Activated T-cell treated with anti-CD3 and anti-CD28 coated beads, Interleukin-2, amount 50 U/mL, for 4 hours (primary cell): ENCODE data around the gene TENT5C. TPM values are rescaled to one million over a fixed set of nuclear protein-coding genes. Genes with fewer than 3 reads are reported as not detected.
A peak's percentile ranks its signal among the peaks of the same experiment; 100 is the strongest.

Source experiments
- ATAC-seq, 2 donors: fragments of 200-7000 bp; cut with Tn5 transposase; one replicate each; pipeline ENCODE4 v1.10.0; 2021
- DNase-seq: peaks from one replicate; pipeline ENCODE4 v3.0.0-alpha.2; 2020
- H3K27me3 Mint-ChIP-seq: one replicate; pipeline ENCODE4 v1.8.0; 2021; ENCODE audit warnings: low read depth, mixed read lengths
- H3K36me3 Mint-ChIP-seq: one replicate; pipeline ENCODE4 v1.8.0; 2022; ENCODE audit warnings: mixed read lengths; ENCODE audit not compliant: insufficient read depth
- H3K4me1 Mint-ChIP-seq: one replicate; pipeline ENCODE4 v1.8.0; 2021; ENCODE audit warnings: low read depth, mixed read lengths
- H3K4me3 Mint-ChIP-seq: one replicate; pipeline ENCODE4 v1.8.0; 2021; ENCODE audit warnings: mild to moderate bottlenecking, moderate library complexity, mixed read lengths
- H3K9me3 Mint-ChIP-seq: one replicate; pipeline ENCODE4 v1.8.0; 2021; ENCODE audit warnings: mixed read lengths
- total RNA-seq, 3 donors: library from RNA; stranded (reverse); gene quantifications; one replicate each; pipeline ENCODE4 v1.2.1, GENCODE V29; 2021

Gene TENT5C
- total RNA-seq, 3 donors from 2014 or later, result 3.6 to 5.8 (median 5.6) TPM

- no peak for ATAC-seq
- no peak for DNase-seq
- Mint-ChIP-seq H3K36me3 (no peaks in the 10 kb centered on the region), H3K27me3 (no peaks in the 10 kb centered on the region), H3K9me3 (peaks cover 13% of the 10 kb centered on the region), H3K4me1 (peaks cover 88% of the 10 kb centered on the region), H3K4me3 (no peak overlapping the region)
These were observed 57.5 kb downstream of the TENT5C start for GRCh38 chr1:117663156-117663902.

DNA sequence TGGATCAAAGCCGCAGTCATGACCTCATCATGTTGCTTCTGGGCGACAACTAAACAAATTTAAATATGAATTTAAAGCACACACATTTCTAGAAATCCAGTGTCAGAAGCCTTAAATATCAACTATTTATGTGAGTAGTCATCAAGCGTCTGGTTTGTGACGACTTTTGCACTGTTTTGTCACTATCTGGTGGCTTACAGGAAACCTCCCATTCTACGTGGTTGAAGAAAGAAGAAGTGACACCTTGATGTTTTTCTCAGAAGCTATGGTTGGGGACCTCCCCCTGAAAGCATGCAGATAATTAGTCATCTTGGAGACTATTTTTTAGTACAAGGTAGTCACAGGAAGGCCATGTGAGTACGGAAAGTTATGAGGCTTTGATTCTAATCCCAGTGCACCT, 58.5 kb downstream of the TENT5C start:
- H3K36me3 Mint-ChIP-seq, result no peaks in the 10 kb centered on the region
- ATAC-seq (peak; percentile 88 to 89), DNase-seq (peak; percentile 44)
- peaks cover 13% of the 10 kb centered on the region for H3K9me3 Mint-ChIP-seq
- no peak overlapping the region for H3K4me3 Mint-ChIP-seq
- H3K27me3 Mint-ChIP-seq, result no peaks in the 10 kb centered on the region
- H3K4me1 Mint-ChIP-seq, result peaks cover 78% of the 10 kb centered on the region

- no peak overlapping the region for H3K4me3 Mint-ChIP-seq
- ATAC-seq (no peak), DNase-seq (no peak)
- no peaks in the 10 kb centered on the region for H3K27me3 Mint-ChIP-seq
- peaks cover 13% of the 10 kb centered on the region for H3K9me3 Mint-ChIP-seq
- H3K36me3 Mint-ChIP-seq, result no peaks in the 10 kb centered on the region
- peaks cover 66% of the 10 kb centered on the region for H3K4me1 Mint-ChIP-seq
These were observed 59.9 kb downstream of the TENT5C start for GRCh38 chr1:117665556-117666270.

GRCh38 chr1:117669572-117669971, 63.7 kb downstream of the TENT5C start:
- Mint-ChIP-seq H3K27me3 (no peaks in the 10 kb centered on the region), H3K36me3 (no peaks in the 10 kb centered on the region), H3K4me3 (no peak overlapping the region), H3K9me3 (peaks cover 5% of the 10 kb centered on the region), H3K4me1 (peaks cover 46% of the 10 kb centered on the region)
- DNase-seq (no peak), ATAC-seq (no peak)

DNA sequence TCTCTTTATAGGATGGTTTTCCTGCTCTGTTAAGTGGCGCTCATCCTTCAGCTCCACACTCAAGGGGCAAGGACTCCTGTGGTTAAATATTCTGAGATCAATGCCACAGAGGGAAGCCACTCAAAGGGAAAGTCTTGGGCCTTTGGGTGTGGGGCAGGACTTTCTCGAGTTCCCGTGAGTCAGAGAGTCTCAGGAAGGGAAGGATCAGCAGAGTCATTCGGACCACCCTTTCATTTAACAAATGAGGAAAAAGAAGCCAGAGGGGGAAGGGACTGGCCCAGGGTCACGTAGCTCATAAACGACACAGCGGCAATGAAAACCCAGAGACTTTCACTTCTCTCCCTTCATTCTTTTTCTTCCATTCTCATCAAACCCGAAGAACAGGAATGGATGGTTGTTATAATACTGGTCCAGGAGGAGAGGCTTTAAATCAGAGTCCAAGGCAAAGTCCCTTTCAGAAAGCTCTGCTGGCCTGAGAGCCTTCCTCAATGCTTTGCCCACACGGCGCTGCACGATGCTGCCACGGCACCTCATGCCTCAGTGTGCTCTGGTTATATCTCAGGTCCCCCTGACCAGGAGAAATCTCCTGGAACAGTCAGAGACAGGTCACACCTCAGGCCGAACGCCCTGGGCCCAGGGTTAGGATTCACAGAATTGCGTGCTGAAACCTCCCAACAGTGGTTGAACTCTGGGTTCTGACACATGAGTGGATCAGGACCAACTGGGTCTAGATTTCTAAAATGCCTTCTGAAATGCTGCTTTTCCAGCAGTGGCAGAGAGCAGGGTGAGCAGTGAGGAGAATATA, 65.3 kb downstream of the TENT5C start:
- H3K9me3 Mint-ChIP-seq, result peaks cover 5% of the 10 kb centered on the region
- no peak overlapping the region for H3K4me3 Mint-ChIP-seq
- no peaks in the 10 kb centered on the region for H3K36me3 Mint-ChIP-seq
- no peaks in the 10 kb centered on the region for H3K27me3 Mint-ChIP-seq
- DNase-seq (no peak), ATAC-seq (no peak)
- H3K4me1 Mint-ChIP-seq, result peaks cover 32% of the 10 kb centered on the region

GRCh38 chr1:117671781-117672501, 66.1 kb downstream of the TENT5C start:
- Mint-ChIP-seq H3K4me1 (peaks cover 30% of the 10 kb centered on the region), H3K36me3 (no peaks in the 10 kb centered on the region), H3K27me3 (no peaks in the 10 kb centered on the region), H3K9me3 (peaks cover 5% of the 10 kb centered on the region), H3K4me3 (no peak overlapping the region)
- DNase-seq, result no peak
- no peak for ATAC-seq

DNA sequence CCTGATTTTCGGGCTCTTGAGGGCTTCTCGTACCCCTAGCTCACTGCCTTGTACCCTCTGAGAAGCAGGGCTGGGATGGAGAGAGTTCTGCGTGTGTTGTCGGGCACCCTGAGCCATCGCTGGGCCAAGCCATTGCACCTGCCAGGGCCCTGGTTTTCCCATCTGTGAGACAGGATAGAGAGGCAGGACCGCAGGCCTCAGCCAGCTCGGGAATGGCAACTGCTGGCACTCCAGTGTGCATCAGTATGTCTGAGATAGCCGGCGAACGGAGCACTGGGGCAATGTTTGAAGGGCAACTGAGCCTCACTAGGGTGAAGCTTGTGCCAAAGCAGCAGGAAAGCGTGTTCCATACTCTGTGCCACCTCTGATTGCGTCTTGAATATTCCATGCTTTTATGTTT, 66.9 kb downstream of the TENT5C start:
- Mint-ChIP-seq H3K36me3 (no peaks in the 10 kb centered on the region), H3K4me3 (no peak overlapping the region), H3K4me1 (peaks cover 24% of the 10 kb centered on the region), H3K27me3 (no peaks in the 10 kb centered on the region), H3K9me3 (peaks cover 4% of the 10 kb centered on the region)
- no peak for ATAC-seq
- no peak for DNase-seq

- Mint-ChIP-seq H3K27me3 (no peaks in the 10 kb centered on the region), H3K9me3 (no peaks in the 10 kb centered on the region), H3K36me3 (no peaks in the 10 kb centered on the region), H3K4me3 (no peak overlapping the region), H3K4me1 (peaks cover 19% of the 10 kb centered on the region)
- ATAC-seq (peak; percentile 72 to 73), DNase-seq (no peak)
These were observed 67.6 kb downstream of the TENT5C start for GRCh38 chr1:117673405-117673804.

GRCh38 chr1:117674521-117675400, 68.9 kb downstream of the TENT5C start:
- no peaks in the 10 kb centered on the region for H3K27me3 Mint-ChIP-seq
- DNase-seq (peak; percentile 47), ATAC-seq (peak; percentile 49 to 70)
- H3K4me1 Mint-ChIP-seq, result peaks cover 19% of the 10 kb centered on the region
- no peaks in the 10 kb centered on the region for H3K36me3 Mint-ChIP-seq
- no peak overlapping the region for H3K4me3 Mint-ChIP-seq
- H3K9me3 Mint-ChIP-seq, result no peaks in the 10 kb centered on the region

GRCh38 chr1:117675907-117676430, 70.1 kb downstream of the TENT5C start:
- Mint-ChIP-seq H3K4me1 (peaks cover 18% of the 10 kb centered on the region), H3K4me3 (no peak overlapping the region), H3K36me3 (no peaks in the 10 kb centered on the region), H3K9me3 (no peaks in the 10 kb centered on the region), H3K27me3 (no peaks in the 10 kb centered on the region)
- DNase-seq, result no peak
- no peak for ATAC-seq

- Mint-ChIP-seq H3K4me1 (peaks cover 18% of the 10 kb centered on the region), H3K27me3 (no peaks in the 10 kb centered on the region), H3K9me3 (no peaks in the 10 kb centered on the region), H3K4me3 (no peak overlapping the region), H3K36me3 (no peaks in the 10 kb centered on the region)
- DNase-seq (no peak), ATAC-seq (peak in 1 of 2 donors; percentile 38)
These were observed 70.8 kb downstream of the TENT5C start for GRCh38 chr1:117676615-117677130.
